Smooth muscle cell (in vitro differentiated cells): Measurements from ENCODE around the gene DOC2B. TPM values are rescaled to one million over a fixed set of nuclear protein-coding genes. Genes with fewer than 3 reads are reported as not detected.

Experiments
- DNase-seq: peaks from one replicate; lab custom pipeline; 2025; ENCODE audit not compliant: unreplicated experiment; lab: John Stamatoyannopoulos, UW
- H2AFZ ChIP-seq: fragments of 200-600 bp; sonication (generic); 2 replicates; pipeline ENCODE4 v1.6.0; 2016; ENCODE audit warnings: antibody characterized with exemption, low read depth, mild to moderate bottlenecking
- H3F3A ChIP-seq: fragments of 200-600 bp; sonication (generic); 2 replicates; pipeline ENCODE4 v1.6.0; 2017; ENCODE audit warnings: antibody characterized with exemption, low read depth
- H3K27ac ChIP-seq: fragments of 200-600 bp; sonication (generic); 2 replicates; pipeline ENCODE4 v1.5.1; 2016; ENCODE audit warnings: low read depth, mild to moderate bottlenecking
- H3K27me3 ChIP-seq: fragments of 200-600 bp; sonication (generic); 2 replicates; pipeline ENCODE4 v1.6.1; 2016; ENCODE audit warnings: low read depth, mild to moderate bottlenecking
- H3K36me3 ChIP-seq: fragments of 200-600 bp; sonication (generic); 2 replicates; pipeline ENCODE4 v1.5.1; 2016; ENCODE audit warnings: low read depth
- H3K4me1 ChIP-seq: fragments of 200-600 bp; sonication (generic); 2 replicates; pipeline ENCODE4 v1.5.1; 2016; ENCODE audit warnings: low read depth
- H3K4me2 ChIP-seq: fragments of 200-600 bp; sonication (generic); 2 replicates; pipeline ENCODE4 v1.6.0; 2016; ENCODE audit warnings: mild to moderate bottlenecking
- H3K4me3 ChIP-seq: fragments of 200-600 bp; sonication (generic); 2 replicates; pipeline ENCODE4 v1.5.1; 2016; ENCODE audit warnings: mild to moderate bottlenecking
- H3K79me2 ChIP-seq: fragments of 200-600 bp; sonication (generic); 2 replicates; pipeline ENCODE4 v1.6.0; 2016; ENCODE audit warnings: low read depth, mild to moderate bottlenecking
- H3K9ac ChIP-seq: fragments of 200-600 bp; sonication (generic); 2 replicates; pipeline ENCODE4 v1.6.0; 2016; ENCODE audit warnings: low read depth
- H3K9me3 ChIP-seq: fragments of 200-600 bp; sonication (generic); replicated peaks from 2 replicates; pipeline ENCODE4 v1.5.1; 2016; ENCODE audit warnings: low read depth
- H4K20me1 ChIP-seq: fragments of 200-600 bp; sonication (generic); 2 replicates; pipeline ENCODE4 v1.6.0; 2016; ENCODE audit warnings: low read depth
- CTCF ChIP-seq: fragments of 200-600 bp; sonication (generic); IDR thresholded peaks from 2 replicates; pipeline ENCODE4 v1.5.1; 2017; ENCODE audit warnings: borderline replicate concordance, mild to moderate bottlenecking, antibody characterized with exemption; ENCODE audit not compliant: insufficient read depth, poor library complexity, severe bottlenecking
- WGBS: methylation state at CpG from one replicate; pipeline ENCODE4 v1.1.7; 2016; ENCODE audit warnings: low lambda C conversion rate; 5-methylcytosine and 5-hydroxymethylcytosine counted together
- polyA plus RNA-seq: library from polyadenylated mRNA; unstranded; fragments of >200 nt; fragmentation: Nextera tagmentation; extraction: Ambion mirVana; gene quantifications from 2 replicates; pipeline ENCODE4 v1.2.1, GENCODE V29; 2016
- total RNA-seq: library from RNA; depleted of rRNA; stranded (reverse); fragments of >200 nt; gene quantifications from 2 replicates; pipeline ENCODE4 v1.2.3, GENCODE V29; 2014

Gene DOC2B
- total and polyA plus RNA-seq, 2 experiments from 2014 or later, result 0.24 to 0.27 TPM

GRCh38 chr17:214881-215331 lies 33.5 kb upstream of the DOC2B start:
- H3K79me2 ChIP-seq, result no peaks in the 10 kb centered on the region
- H3K9ac ChIP-seq, result no peak overlapping the region
- H3K4me3 ChIP-seq, result no peak overlapping the region
- no peak for TF ChIP-seq CTCF
- H3F3A ChIP-seq, result no peaks in the 10 kb centered on the region
- H3K4me2 ChIP-seq, result no peak overlapping the region
- H3K4me1 ChIP-seq, result no peaks in the 10 kb centered on the region
- H3K27ac ChIP-seq, result no peak overlapping the region
- WGBS, result 94% methylated on average over 9 of the region's 10 CpGs
- H3K36me3 ChIP-seq, result no peaks in the 10 kb centered on the region
- H4K20me1 ChIP-seq, result no peaks in the 10 kb centered on the region
- no peaks in the 10 kb centered on the region for H3K9me3 ChIP-seq
- DNase-seq, result no peak
- no peaks in the 10 kb centered on the region for H3K27me3 ChIP-seq
- H2AFZ ChIP-seq, result no peak overlapping the region

DNA sequence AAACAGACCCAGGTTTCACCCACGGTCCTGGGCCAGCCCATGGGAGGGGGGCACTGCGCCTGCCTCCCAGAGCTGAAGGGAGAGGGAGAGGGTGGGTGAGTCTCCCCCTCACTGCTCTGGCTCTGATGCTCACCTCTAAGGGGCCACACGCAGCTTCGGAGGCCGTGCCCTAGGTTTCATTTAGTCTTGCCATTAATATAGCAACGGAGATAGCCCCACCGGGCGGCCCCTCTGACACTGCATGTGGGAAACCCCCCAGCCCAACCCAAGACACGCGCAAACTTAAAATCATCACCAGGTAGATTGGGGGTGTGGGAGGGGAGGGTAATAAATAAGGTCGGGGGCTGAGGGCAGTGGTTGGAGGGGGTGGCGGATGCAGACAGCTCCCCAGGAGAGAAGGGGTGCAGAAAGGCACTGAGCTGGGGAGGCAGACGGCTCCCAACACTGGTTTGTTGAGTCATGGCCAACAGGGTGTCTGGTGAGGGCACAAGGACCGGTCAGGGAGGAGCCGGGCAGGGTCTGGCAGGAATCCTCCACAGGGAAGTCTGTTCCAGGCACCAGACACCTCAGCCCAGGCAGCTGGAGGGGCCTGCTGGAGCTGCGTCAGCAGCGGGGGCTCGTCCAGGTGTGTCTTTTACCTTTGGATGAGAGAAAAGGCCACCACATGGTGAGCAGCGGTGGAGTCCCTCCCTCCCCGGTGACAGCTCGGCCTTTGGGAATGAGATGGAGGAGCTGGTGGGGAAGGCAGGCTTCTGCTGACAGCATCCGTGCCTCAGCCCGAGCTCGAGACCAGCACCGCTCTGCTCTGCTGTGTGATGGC lies 32.0 kb upstream of the DOC2B start:
- DNase-seq, result no peak
- no peak overlapping the region for H3K9ac ChIP-seq
- no peaks in the 10 kb centered on the region for H3K27me3 ChIP-seq
- H3K36me3 ChIP-seq, result no peaks in the 10 kb centered on the region
- WGBS, result 92% methylated on average over 21 of the region's 25 CpGs
- H3K4me3 ChIP-seq, result no peak overlapping the region
- H3K79me2 ChIP-seq, result no peaks in the 10 kb centered on the region
- H3K4me1 ChIP-seq, result no peaks in the 10 kb centered on the region
- TF ChIP-seq CTCF, result no peak
- H3F3A ChIP-seq, result no peaks in the 10 kb centered on the region
- no peaks in the 10 kb centered on the region for H4K20me1 ChIP-seq
- no peak overlapping the region for H2AFZ ChIP-seq
- no peaks in the 10 kb centered on the region for H3K9me3 ChIP-seq
- H3K27ac ChIP-seq, result no peak overlapping the region
- H3K4me2 ChIP-seq, result no peak overlapping the region

DNA sequence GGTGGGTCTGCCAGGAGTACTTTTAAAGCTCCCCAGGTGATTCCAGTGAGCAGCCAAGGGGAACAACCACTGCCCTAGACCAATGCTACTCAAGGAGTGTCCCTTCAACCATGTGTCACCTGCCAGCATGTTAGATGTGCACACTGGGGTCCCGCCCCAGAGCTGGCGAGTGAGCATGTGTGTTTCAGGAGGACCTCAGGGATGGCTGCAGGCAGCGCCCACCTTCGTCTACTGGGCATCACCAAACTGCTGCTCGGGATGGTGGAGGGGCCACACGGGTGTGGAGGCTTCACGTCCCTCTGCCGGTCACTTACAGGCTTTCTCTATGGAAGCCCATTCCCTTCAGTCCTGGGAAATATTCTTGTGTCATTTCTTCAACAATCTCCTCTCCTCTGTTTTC lies 29.0 kb upstream of the DOC2B start:
- Histone ChIP-seq H3K79me2 (no peaks in the 10 kb centered on the region), H3K36me3 (no peaks in the 10 kb centered on the region), H4K20me1 (no peaks in the 10 kb centered on the region), H3K4me3 (no peak overlapping the region), H3K27me3 (no peaks in the 10 kb centered on the region), H3K27ac (no peak overlapping the region), H3K9me3 (no peaks in the 10 kb centered on the region), H3F3A (no peaks in the 10 kb centered on the region), H3K9ac (no peak overlapping the region), H2AFZ (no peak overlapping the region), H3K4me1 (no peaks in the 10 kb centered on the region), H3K4me2 (no peak overlapping the region)
- WGBS, result 96% methylated on average over 8 of the region's 8 CpGs
- DNase-seq, result no peak
- TF ChIP-seq CTCF, result no peak

DNA sequence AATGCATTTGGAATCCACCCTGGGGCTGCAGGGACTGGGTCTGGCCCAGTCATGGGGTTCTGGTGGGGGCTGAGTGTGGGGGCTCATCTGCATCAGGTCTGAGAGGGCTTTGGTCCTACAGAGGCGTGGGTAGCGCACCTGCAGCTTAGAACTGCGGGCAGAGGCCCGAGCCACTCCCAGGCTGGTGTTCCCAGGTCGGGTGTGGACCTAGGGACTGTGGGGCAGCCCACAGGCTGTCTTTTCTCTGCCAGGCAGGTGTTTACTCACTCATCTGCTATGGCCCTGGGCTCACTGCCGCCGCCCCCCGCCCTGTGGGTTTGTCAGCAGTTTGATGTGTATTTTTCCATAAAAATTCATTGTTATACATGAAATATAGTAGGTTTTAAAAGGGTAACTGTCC lies 27.0 kb upstream of the DOC2B start:
- H2AFZ ChIP-seq, result no peak overlapping the region
- no peaks in the 10 kb centered on the region for H3K36me3 ChIP-seq
- no peaks in the 10 kb centered on the region for H3F3A ChIP-seq
- no peaks in the 10 kb centered on the region for H3K4me1 ChIP-seq
- no peak overlapping the region for H3K27ac ChIP-seq
- 91% methylated on average over 8 of the region's 8 CpGs for WGBS
- no peak for DNase-seq
- H3K27me3 ChIP-seq, result no peaks in the 10 kb centered on the region
- no peaks in the 10 kb centered on the region for H4K20me1 ChIP-seq
- no peaks in the 10 kb centered on the region for H3K9me3 ChIP-seq
- H3K4me3 ChIP-seq, result no peak overlapping the region
- H3K9ac ChIP-seq, result no peak overlapping the region
- TF ChIP-seq CTCF, result no peak
- H3K4me2 ChIP-seq, result no peak overlapping the region
- no peaks in the 10 kb centered on the region for H3K79me2 ChIP-seq
